Activated CD8-positive, alpha-beta memory T cell treated with anti-CD3 and anti-CD28 coated beads for 24 hours (primary cell): Measurements from ENCODE around the gene ZGLP1.
"Not testable (repeated sequence)": the region's sequence is repeated elsewhere in the genome, so short reads cannot be mapped to it uniquely, and the experiment has no call there.

Experiments
- DNase-seq: peaks from one replicate; pipeline ENCODE4 v3.0.0-alpha.2; 2020

ZGLP1 gene

GRCh38 chr19:10292789-10293636 is 16.6 kb downstream of the ZGLP1 start:
- DNase-seq: no peak

DNA sequence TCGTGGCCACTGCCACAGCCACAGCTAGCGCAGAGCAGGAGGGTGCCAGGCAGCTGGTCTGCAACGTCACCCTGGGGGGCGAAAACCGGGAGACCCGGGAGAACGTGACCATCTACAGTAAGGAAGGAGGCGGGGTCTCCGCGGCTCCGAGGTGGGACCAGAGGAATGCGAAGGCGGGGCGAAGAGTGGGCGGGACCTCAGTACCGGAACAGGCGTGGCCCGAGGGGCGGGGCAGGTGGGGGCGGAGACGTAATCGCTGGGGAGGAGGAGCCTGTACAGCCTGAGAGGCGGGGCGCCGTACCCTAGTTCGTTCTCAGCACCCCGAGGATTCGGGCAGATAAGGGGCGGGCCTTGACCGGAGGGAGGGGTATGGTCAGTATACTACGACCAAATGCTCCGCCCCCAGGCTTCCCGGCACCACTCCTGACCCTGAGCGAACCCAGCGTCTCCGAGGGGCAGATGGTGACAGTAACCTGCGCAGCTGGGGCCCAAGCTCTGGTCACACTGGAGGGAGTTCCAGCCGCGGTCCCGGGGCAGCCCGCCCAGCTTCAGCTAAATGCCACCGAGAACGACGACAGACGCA is 17.3 kb downstream of the ZGLP1 start:
- DNase-seq: peak; percentile 87

DNA sequence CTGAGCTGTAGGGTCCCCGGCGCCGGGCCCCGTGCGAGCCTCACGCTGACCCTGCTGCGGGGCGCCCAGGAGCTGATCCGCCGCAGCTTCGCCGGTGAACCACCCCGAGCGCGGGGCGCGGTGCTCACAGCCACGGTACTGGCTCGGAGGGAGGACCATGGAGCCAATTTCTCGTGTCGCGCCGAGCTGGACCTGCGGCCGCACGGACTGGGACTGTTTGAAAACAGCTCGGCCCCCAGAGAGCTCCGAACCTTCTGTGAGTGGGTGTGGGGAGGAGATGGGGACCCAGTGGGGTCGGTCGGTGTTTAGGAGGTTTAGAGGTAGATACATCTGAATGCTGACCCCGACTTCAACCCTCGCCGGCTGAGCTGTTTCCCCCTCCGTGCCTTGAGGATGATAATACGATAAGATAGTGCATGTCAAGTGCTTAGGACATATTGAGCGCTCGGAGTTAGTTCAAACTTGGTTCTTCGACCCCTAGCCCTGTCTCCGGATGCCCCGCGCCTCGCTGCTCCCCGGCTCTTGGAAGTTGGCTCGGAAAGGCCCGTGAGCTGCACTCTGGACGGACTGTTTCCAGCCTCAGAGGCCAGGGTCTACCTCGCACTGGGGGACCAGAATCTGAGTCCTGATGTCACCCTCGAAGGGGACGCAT is 17.9 kb downstream of the ZGLP1 start:
- DNase-seq: no peak

DNA sequence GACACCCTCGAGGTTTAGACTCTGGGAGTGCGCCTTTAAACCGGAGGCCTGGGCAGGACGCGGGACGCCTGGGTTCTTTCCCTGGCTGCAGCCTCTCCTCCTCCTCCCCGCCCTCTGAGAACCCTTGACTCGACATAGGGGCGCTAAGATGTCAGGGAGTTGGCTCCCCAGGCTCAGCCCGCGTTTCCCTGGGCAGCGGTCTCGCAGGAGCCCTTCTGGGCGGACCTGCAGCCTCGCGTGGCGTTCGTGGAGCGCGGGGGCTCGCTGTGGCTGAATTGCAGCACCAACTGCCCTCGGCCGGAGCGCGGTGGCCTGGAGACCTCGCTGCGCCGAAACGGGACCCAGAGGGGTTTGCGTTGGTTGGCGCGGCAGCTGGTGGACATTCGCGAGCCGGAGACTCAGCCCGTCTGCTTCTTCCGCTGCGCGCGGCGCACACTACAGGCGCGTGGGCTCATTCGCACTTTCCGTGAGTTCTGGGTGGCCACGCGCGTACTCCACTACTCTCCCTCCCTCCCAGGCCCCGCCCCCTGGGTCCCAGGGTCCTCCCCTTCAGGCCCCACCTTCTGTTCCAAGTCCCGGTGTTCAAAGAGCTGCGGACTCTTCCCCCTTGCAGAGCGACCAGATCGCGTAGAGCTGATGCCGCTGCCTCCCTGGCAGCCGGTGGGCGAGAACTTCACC is 18.6 kb downstream of the ZGLP1 start:
- peak; percentile 81 for DNase-seq

DNA sequence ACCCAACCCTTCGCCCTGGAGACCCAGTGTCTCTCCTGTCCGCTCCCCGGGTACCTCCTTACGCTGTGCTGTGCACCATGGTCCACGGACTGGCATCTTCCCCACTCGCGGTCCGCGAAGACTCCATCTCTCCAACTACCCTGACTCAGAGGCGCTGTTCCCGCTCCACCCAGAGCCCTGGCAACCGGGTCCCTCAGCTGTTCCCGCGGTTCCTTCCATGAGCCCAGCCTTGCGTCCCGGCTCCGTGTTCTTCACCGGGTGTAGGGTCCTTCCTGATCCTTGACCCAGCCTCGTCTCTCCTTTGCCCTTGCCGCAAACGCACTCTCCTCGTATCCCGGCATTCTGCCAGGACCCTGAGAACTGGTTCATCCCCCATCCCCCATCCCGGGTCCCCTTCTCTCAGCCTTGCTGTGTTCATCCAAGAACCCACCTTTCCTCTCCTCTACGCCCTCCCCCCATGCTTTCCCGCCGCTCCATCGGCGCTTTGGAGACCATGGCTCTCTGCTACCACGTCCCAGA is 19.2 kb downstream of the ZGLP1 start:
- peak; percentile 67 for DNase-seq

- no peak for DNase-seq
Observed at GRCh38 chr19:10289836-10290356, 19.7 kb downstream of the ZGLP1 start, which contains the start of gene ICAM5. ICAM5 (plus strand) TSS chr19:10289952; CDS start chr19:10290044, 92 bp downstream.

GRCh38 chr19:10289167-10289835 is 20.3 kb downstream of the ZGLP1 start:
- DNase-seq: peak; percentile 88

- DNase-seq: peak; percentile 76
Observed at GRCh38 chr19:10288662-10289166, 20.9 kb downstream of the ZGLP1 start.

- peak; percentile 69 for DNase-seq
Observed at GRCh38 chr19:10286803-10287737, 22.5 kb downstream of the ZGLP1 start, which contains the start of gene ICAM4. ICAM4 (plus strand) TSS chr19:10286955; CDS start chr19:10287013, 58 bp downstream.

GRCh38 chr19:10285393-10285792 is 24.2 kb downstream of the ZGLP1 start:
- DNase-seq: no peak

DNA sequence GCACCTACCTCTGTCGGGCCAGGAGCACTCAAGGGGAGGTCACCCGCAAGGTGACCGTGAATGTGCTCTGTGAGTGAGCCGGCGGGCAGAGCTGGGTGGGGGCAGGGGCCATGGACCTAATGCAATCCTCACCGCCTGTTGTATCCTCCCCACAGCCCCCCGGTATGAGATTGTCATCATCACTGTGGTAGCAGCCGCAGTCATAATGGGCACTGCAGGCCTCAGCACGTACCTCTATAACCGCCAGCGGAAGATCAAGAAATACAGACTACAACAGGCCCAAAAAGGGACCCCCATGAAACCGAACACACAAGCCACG is 24.7 kb downstream of the ZGLP1 start:
- no peak for DNase-seq

DNA sequence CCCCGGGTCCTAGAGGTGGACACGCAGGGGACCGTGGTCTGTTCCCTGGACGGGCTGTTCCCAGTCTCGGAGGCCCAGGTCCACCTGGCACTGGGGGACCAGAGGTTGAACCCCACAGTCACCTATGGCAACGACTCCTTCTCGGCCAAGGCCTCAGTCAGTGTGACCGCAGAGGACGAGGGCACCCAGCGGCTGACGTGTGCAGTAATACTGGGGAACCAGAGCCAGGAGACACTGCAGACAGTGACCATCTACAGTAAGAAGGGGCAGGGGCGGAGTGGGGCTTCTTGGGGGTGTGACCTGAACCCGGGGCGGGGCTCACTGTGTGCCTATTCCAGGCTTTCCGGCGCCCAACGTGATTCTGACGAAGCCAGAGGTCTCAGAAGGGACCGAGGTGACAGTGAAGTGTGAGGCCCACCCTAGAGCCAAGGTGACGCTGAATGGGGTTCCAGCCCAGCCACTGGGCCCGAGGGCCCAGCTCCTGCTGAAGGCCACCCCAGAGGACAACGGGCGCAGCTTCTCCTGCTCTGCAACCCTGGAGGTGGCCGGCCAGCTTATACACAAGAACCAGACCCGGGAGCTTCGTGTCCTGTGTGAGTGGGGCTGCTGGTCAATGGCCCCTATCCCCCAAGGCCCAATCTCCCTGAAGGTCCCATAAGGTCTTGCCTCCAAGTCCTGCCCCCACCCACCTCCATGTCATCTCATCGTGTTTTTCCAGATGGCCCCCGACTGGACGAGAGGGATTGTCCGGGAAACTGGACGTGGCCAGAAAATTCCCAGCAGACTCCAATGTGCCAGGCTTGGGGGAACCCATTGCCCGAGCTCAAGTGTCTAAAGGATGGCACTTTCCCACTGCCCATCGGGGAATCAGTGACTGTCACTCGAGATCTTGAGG is 25.3 kb downstream of the ZGLP1 start:
- no peak for DNase-seq

- no peak for DNase-seq
Observed at GRCh38 chr19:10283301-10284064, 26.1 kb downstream of the ZGLP1 start.

- DNase-seq: not testable (repeated sequence)
Observed at GRCh38 chr19:10282043-10282442, 27.6 kb downstream of the ZGLP1 start.

GRCh38 chr19:10279737-10280442 is 29.7 kb downstream of the ZGLP1 start:
- DNase-seq: no peak

- DNase-seq: no peak
Observed at GRCh38 chr19:10278935-10279334, 30.7 kb downstream of the ZGLP1 start.

DNA sequence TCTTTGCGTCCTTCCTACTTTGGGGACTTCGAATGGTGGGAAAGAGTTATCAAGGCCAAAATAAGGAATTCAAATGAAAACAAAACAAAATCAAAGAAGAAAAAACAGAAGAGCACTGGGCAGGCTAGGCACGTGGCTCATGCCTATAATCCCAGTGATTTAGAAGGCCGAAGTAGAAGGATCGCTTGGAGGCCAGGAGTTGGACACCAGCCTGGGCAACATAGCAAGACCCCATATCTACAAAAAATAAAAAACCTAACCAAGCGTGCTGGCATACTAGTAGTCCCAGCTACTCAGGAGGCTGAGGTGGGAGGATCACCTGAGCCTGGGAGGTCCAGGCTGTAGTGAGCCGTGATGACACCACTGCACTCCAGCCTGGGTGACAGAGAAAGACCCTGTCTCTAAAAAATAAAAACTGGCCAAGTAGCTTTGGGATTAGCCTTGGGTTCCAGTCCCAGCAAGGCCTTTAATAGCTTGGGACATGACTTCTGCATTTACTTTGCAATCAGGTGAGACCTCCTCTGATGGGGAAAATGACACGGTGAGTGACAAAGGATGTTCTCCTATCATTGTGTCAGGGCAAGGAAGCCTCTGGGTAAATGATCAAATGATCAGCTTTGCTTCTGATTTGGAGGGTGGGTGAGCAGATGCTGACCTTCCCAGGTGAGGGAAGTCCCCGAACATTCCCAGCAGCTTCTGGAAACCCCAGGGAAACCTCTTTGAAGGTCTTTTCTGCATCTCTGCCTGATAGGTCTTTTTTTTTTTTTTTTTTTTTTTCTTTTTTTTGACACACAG is 31.6 kb downstream of the ZGLP1 start:
- DNase-seq: no peak
